Peyer's patch (tissue), 4 donors: Measurements from ENCODE around the gene ATP6V1G2. TPM values are rescaled to one million over a fixed set of nuclear protein-coding genes. Genes with fewer than 3 reads are reported as not detected.

Source experiments
- DNase-seq, 3 donors: peaks; one replicate each; pipeline ENCODE4 v3.0.0-alpha.2; 2017 to 2019
- H3K27ac ChIP-seq, 4 donors: fragments of 200-600 bp; sonication (generic); one replicate each; pipeline ENCODE4 v1.5.1; 2016 to 2019
- H3K27me3 ChIP-seq, 2 donors: fragments of 200-600 bp; sonication (generic); one replicate each; pipeline ENCODE4 v1.5.1; 2019
- H3K36me3 ChIP-seq, 3 donors: fragments of 200-600 bp; sonication (generic); one replicate each; pipeline ENCODE4 v1.5.1; 2016 to 2019
- H3K4me1 ChIP-seq, 4 donors: fragments of 200-600 bp; sonication (generic); one replicate each; pipeline ENCODE4 v1.5.1; 2016 to 2019
- H3K4me3 ChIP-seq, 4 donors: fragments of 200-600 bp; sonication (generic); 1 replicate in 3 of 4; 2 replicates in 1 of 4; pipeline ENCODE4 v1.5.1; 2016 to 2019; ENCODE audit warnings: mild to moderate bottlenecking in 1 of 4
- H3K9me3 ChIP-seq, 4 donors: fragments of 200-600 bp; sonication (generic); one replicate each; pipeline ENCODE4 v1.5.1; 2016 to 2019; ENCODE audit warnings: mild to moderate bottlenecking in 1 of 4
- POLR2A ChIP-seq, 2 donors: fragments of 450-650 bp; IDR thresholded peaks; one replicate each; pipeline ENCODE4 v1.5.1; 2017; ENCODE audit warnings: antibody characterized with exemption in 2 of 2, mild to moderate bottlenecking in 2 of 2, moderate library complexity in 2 of 2
- total RNA-seq, 4 donors: library from RNA; depleted of rRNA; stranded (reverse); fragments of >200 nt; gene quantifications; one replicate each; pipeline ENCODE4 v1.1.0, GENCODE V29; 2016
- TF ChIP-seq, protein P1 (sequence below), 6 experiments: fragments of 450-650 bp in 4 of 6; fragments of 200-600 bp in 2 of 6; sonication (generic) in 1 of 6; IDR thresholded peaks; one replicate each; pipeline ENCODE4 v1.5.1; 2017 to 2019; ENCODE audit warnings: antibody characterized with exemption in 6 of 6, mild to moderate bottlenecking in 3 of 6, moderate library complexity in 1 of 6

Gene ATP6V1G2
- total RNA-seq, 4 donors from 2014 or later: not detected

DNA sequence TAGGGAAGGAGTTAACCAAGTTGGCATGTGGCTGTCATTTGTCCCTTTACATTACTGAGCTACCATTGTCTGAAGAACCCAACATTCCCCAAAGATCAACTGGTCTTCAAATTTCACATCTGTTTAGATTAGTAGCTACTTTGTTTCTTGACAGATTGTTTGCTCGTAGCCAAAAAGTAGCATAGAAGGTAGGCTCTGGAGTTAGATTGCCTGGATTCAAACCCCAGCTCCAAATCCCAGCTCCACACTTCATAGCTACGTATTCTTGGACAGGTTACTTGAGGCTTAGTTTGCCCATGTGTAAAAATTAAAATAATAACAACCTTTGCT lies 2.1 kb upstream of the ATP6V1G2 start:
- no peak for TF ChIP-seq POLR2A (IDR thresholded peaks at IDR 0.05)
- TF ChIP-seq, protein P1, sequence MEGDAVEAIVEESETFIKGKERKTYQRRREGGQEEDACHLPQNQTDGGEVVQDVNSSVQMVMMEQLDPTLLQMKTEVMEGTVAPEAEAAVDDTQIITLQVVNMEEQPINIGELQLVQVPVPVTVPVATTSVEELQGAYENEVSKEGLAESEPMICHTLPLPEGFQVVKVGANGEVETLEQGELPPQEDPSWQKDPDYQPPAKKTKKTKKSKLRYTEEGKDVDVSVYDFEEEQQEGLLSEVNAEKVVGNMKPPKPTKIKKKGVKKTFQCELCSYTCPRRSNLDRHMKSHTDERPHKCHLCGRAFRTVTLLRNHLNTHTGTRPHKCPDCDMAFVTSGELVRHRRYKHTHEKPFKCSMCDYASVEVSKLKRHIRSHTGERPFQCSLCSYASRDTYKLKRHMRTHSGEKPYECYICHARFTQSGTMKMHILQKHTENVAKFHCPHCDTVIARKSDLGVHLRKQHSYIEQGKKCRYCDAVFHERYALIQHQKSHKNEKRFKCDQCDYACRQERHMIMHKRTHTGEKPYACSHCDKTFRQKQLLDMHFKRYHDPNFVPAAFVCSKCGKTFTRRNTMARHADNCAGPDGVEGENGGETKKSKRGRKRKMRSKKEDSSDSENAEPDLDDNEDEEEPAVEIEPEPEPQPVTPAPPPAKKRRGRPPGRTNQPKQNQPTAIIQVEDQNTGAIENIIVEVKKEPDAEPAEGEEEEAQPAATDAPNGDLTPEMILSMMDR (IDR thresholded peaks at IDR 0.05): no peak
- Histone ChIP-seq H3K27ac (peak overlapping the region in 3 of 4 donors; percentile 48 to 82 (median 74)), H3K4me3 (peak overlapping the region in 1 of 4 donors; percentile 54)

DNA sequence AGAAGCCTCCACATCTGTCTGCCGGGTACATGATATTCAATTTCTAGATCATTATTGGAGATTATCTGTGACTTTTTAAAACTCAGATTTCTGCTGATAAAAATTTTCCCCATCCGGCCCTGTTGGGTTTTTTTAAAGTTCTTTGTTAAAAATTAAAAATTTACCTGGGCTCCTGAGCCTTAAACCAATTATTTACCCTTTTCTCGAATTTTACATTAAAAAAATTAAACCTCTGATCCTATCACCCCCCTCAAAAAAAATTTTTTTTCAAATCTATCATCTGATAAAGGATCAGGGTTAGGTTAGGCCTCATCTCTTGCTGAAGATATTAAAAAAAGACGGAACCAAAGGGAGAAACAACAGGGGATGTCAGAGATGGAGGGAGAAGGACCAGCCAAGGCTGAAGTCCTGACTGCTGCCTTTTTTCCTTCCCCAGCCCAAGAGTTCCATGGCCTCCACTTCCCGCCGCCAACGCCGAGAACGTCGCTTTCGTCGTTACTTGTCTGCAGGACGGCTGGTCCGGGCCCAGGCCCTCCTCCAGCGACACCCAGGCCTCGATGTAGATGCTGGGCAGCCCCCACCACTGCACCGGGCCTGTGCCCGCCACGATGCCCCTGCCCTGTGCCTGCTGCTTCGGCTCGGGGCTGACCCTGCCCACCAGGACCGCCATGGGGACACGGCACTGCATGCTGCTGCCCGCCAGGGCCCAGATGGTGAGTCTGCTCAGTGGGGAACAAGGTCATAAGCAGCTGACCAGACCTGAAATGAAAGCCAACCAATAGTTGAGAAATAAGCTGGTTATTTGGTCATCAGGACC lies 1.5 kb upstream of the ATP6V1G2 start:
- Histone ChIP-seq H3K27me3 (no peaks in the 10 kb centered on the region), H3K4me1 (peaks cover 0 to 23% (median 7%) of the 10 kb centered on the region in 4 donors), H3K4me3 (peak overlapping the region; percentile 31 to 59 (median 44)), H3K27ac (peak overlapping the region; percentile 74 to 82 (median 79)), H3K36me3 (peaks cover 0 to 28% (median 0%) of the 10 kb centered on the region in 3 donors), H3K9me3 (no peaks in the 10 kb centered on the region)
- DNase-seq: no peak
- TF ChIP-seq, protein P1 (IDR thresholded peaks at IDR 0.05): no peak

More for the DNA sequence above, 2.1 kb upstream of the ATP6V1G2 start:
- Histone ChIP-seq H3K27me3 (no peaks in the 10 kb centered on the region), H3K4me1 (peaks cover 0 to 22% (median 6%) of the 10 kb centered on the region in 4 donors), H3K36me3 (peaks cover 0 to 34% (median 0%) of the 10 kb centered on the region in 3 donors), H3K9me3 (no peaks in the 10 kb centered on the region)
- DNase-seq: no peak

DNA sequence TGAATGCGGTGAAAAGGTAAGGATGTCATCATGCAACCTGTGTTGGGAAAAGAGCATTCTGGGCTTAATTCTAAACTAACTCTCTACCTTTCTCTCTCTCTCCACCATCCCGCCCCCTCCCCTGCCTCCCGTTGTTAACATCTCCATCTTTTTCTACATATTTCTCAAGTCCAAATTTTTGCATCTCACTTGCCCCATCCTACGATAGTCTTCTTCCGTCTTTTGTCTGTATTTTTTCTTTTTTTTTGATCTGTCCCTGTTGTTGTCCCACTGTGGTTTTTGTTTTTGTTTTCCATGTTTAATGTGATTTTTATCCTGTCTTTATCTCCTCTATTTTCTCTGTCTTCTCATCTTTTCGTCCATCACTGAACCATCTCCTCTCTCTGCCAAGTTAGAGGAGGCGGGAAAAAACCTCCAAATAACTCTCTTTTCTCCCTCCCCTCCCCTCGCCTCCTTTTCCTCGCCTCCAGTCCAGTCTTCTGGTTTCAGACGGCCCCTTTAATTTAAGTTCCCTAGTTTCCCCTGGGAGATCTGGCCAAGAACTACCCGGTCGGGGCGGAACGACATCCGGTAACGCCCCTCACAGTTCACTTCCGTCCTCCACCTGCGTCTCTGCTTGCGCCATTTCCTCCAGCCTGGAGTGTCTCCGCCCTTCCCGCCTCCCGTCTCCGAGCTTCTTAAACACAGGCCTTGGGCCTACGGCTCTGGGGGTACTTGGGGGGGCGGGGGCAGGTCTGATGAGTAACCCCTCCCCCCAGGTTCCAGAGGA lies 734 bp upstream of the ATP6V1G2 start, which contains the start of gene NFKBIL1:
Gene NFKBIL1, plus strand, starts transcription at position 651 of the 769 bp plus-strand sequence. Its CDS starts 87 bp downstream, at position 738.
- Histone ChIP-seq H3K36me3 (peaks cover 0 to 26% (median 0%) of the 10 kb centered on the region in 3 donors), H3K27me3 (no peaks in the 10 kb centered on the region), H3K9me3 (no peaks in the 10 kb centered on the region), H3K27ac (peak within 1 kb of the TSS; percentile 74 to 82 (median 79)), H3K4me1 (peaks cover 0 to 27% (median 9%) of the 10 kb centered on the region in 4 donors), H3K4me3 (peak within 1 kb of the TSS; percentile 31 to 59 (median 44))
- peak; percentile 93 to 98 (median 94) for DNase-seq
- TF ChIP-seq POLR2A (IDR thresholded peaks at IDR 0.05): no peak
- TF ChIP-seq, protein P1 (IDR thresholded peaks at IDR 0.05): peak in 1 of 6 experiments; percentile 12

DNA sequence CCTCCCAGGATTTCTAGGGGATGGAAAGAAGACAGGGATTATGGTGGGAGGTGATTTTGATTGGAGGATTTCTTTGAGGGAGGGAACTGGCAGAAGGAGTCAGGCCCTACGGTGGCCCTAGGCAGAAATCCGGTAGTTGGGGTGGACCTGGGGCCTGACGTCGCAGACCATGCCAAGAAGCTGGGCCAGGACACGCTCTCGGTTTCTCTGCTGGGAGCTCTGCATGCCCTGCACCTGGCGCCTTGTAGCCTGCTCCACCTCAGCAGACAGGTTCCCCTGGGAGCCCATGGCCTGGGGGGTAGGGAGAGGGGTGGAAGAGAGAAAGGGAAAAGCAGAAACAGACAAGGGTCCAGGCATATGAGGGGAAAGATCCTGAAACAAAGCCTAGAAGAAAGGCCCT lies 1.1 kb downstream of the ATP6V1G2 start:
- DNase-seq: no peak
- Histone ChIP-seq H3K9me3 (no peaks in the 10 kb centered on the region), H3K4me1 (peaks cover 0 to 33% (median 12%) of the 10 kb centered on the region in 4 donors), H3K36me3 (peaks cover 0 to 13% (median 0%) of the 10 kb centered on the region in 3 donors), H3K4me3 (no peak overlapping the region), H3K27ac (no peak overlapping the region), H3K27me3 (no peaks in the 10 kb centered on the region)
- TF ChIP-seq POLR2A (IDR thresholded peaks at IDR 0.05): no peak
- TF ChIP-seq, protein P1 (IDR thresholded peaks at IDR 0.05): no peak

DNA sequence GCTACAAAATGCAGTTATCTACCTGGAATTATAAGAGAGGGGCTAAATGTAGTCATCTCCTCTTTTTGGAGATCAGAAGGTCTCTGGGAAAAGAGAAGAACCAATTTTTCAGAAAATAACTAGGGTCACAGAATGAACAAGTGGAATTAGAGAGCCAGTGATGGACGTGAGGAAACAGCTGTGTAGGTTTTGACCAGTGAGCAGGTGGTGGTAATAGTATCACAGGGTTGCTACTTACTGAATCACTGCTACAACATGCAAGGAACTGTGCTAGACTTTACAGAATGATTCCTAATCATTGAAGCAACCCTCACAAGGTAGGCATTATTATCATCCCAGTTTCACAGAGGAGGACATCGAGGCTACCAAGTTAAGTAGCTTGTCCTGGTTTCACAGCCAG lies 1.7 kb downstream of the ATP6V1G2 start:
- Histone ChIP-seq H3K27me3 (no peaks in the 10 kb centered on the region), H3K36me3 (peaks cover 0 to 14% (median 0%) of the 10 kb centered on the region in 3 donors), H3K9me3 (no peaks in the 10 kb centered on the region), H3K4me3 (no peak overlapping the region), H3K4me1 (peaks cover 0 to 39% (median 18%) of the 10 kb centered on the region in 4 donors), H3K27ac (no peak overlapping the region)
- DNase-seq: no peak
- TF ChIP-seq, protein P1 (IDR thresholded peaks at IDR 0.05): no peak
- TF ChIP-seq POLR2A (IDR thresholded peaks at IDR 0.05): no peak
